CD4-positive, alpha-beta T cell treated with Interleukin-12 subunit alpha and Interleukin-12 subunit beta, for 1 hour (primary cell): ENCODE measurements around the gene TGOLN2.
"Not testable (repeated sequence)": the region's sequence is repeated elsewhere in the genome, so short reads cannot be mapped to it uniquely, and the experiment has no call there.

ENCODE experiments used
- DNase-seq: peaks from one replicate; pipeline ENCODE4 v3.0.0-alpha.2; 2020

The TGOLN2 gene

GRCh38 chr2:85334928-85335327, 7.1 kb upstream of the TGOLN2 start:
- DNase-seq = no peak

- not testable (repeated sequence) for DNase-seq
These were observed 6.1 kb upstream of the TGOLN2 start for GRCh38 chr2:85333877-85334276.

- no peak for DNase-seq
These were observed 3.2 kb upstream of the TGOLN2 start for GRCh38 chr2:85330839-85331636.

GRCh38 chr2:85329701-85330100, 1.9 kb upstream of the TGOLN2 start:
- DNase-seq = not testable (repeated sequence)

GRCh38 chr2:85329181-85329651, 1.4 kb upstream of the TGOLN2 start:
- no peak for DNase-seq

- DNase-seq = peak; percentile 56
These were observed 498 bp downstream of the TGOLN2 start for GRCh38 chr2:85327160-85327821.

- DNase-seq = peak; percentile 56
These were observed 1.2 kb downstream of the TGOLN2 start for GRCh38 chr2:85326406-85327159.

GRCh38 chr2:85325466-85325811, 2.4 kb downstream of the TGOLN2 start:
- DNase-seq = no peak

GRCh38 chr2:85324639-85325465, 2.9 kb downstream of the TGOLN2 start:
- no peak for DNase-seq

- DNase-seq = not testable (repeated sequence)
These were observed 3.8 kb downstream of the TGOLN2 start for GRCh38 chr2:85323988-85324367.

GRCh38 chr2:85323351-85323987, 4.3 kb downstream of the TGOLN2 start:
- no peak for DNase-seq

- no peak for DNase-seq
These were observed 8.0 kb downstream of the TGOLN2 start for GRCh38 chr2:85319796-85320195.

GRCh38 chr2:85318222-85319074, 9.3 kb downstream of the TGOLN2 start:
- DNase-seq = peak; percentile 23

GRCh38 chr2:85315921-85316320, 11.9 kb downstream of the TGOLN2 start:
- not testable (repeated sequence) for DNase-seq

- DNase-seq = no peak
These were observed 12.9 kb downstream of the TGOLN2 start for GRCh38 chr2:85314884-85315242.

- no peak for DNase-seq
These were observed 15.4 kb downstream of the TGOLN2 start for GRCh38 chr2:85312404-85312803.

- DNase-seq = no peak
These were observed 17.5 kb downstream of the TGOLN2 start for GRCh38 chr2:85310330-85310729.

GRCh38 chr2:85309699-85310321, 18.0 kb downstream of the TGOLN2 start:
- DNase-seq = peak; percentile 25

GRCh38 chr2:85308896-85309555, 18.8 kb downstream of the TGOLN2 start:
- DNase-seq = no peak

GRCh38 chr2:85308201-85308600, 19.6 kb downstream of the TGOLN2 start:
- no peak for DNase-seq
